CD4-positive, alpha-beta memory T cell (primary cell): ENCODE measurements around the gene PRKG1. TPM values are rescaled to one million over a fixed set of nuclear protein-coding genes. Genes with fewer than 3 reads are reported as not detected.

ENCODE experiments used
- CTCF ChIA-PET: fragments of 350-600 bp; sonication (Branson Sonifier 250); formaldehyde crosslinking; loops from one replicate; lab custom pipeline; 2021; ENCODE audit warnings: inconsistent platforms; ENCODE audit not compliant: partially characterized antibody; lab: Charles Lee
- POLR2A ChIA-PET: fragments of 350-600 bp; sonication (Branson Sonifier 250); formaldehyde crosslinking; loops from one replicate; lab custom pipeline; 2021; ENCODE audit not compliant: partially characterized antibody; lab: Charles Lee
- DNase-seq, 5 donors: peaks; one replicate each; pipeline versions ENCODE4 v3.0.0 to v3.0.0-alpha.2; 2020 to 2022; ENCODE audit warnings: mixed read lengths in 1 of 5
- H3K27ac ChIP-seq: one replicate; pipeline ENCODE4 v1.7.0; 2013; ENCODE audit warnings: low read depth, low read length
- H3K27me3 ChIP-seq: 2 replicates; pipeline ENCODE4 v1.7.0; 2013; ENCODE audit warnings: mild to moderate bottlenecking, low read length, moderate library complexity; ENCODE audit not compliant: insufficient read depth
- H3K36me3 ChIP-seq: 2 replicates; pipeline ENCODE4 v1.7.0; 2013; ENCODE audit warnings: mild to moderate bottlenecking, low read length, moderate library complexity; ENCODE audit not compliant: insufficient read depth
- H3K4me1 ChIP-seq: 2 replicates; pipeline ENCODE4 v1.7.0; 2013; ENCODE audit warnings: mild to moderate bottlenecking, low read length, moderate library complexity; ENCODE audit not compliant: insufficient read depth
- H3K4me3 ChIP-seq, 2 donors: one replicate each; pipeline ENCODE4 v1.7.0; 2013; ENCODE audit warnings: low read length in 2 of 2, mild to moderate bottlenecking in 1 of 2
- H3K9me3 ChIP-seq, 2 donors: one replicate each; pipeline ENCODE4 v1.7.0; 2013; ENCODE audit warnings: low read length in 2 of 2, control low read depth in 1 of 2; ENCODE audit not compliant: control insufficient read depth in 1 of 2
- H3K27ac Mint-ChIP-seq, 7 donors: one replicate each; pipeline ENCODE4 v1.8.0; 2020 to 2021; ENCODE audit warnings: mixed read lengths in 7 of 7, mild to moderate bottlenecking in 6 of 7, inconsistent platforms in 3 of 7, moderate library complexity in 3 of 7
- H3K27me3 Mint-ChIP-seq, 2 donors: one replicate each; pipeline ENCODE4 v1.8.0; 2020 to 2021; ENCODE audit warnings: mixed read lengths in 2 of 2
- H3K36me3 Mint-ChIP-seq, 2 donors: one replicate each; pipeline ENCODE4 v1.8.0; 2020 to 2021; ENCODE audit warnings: mixed read lengths in 2 of 2, inconsistent platforms in 1 of 2, mild to moderate bottlenecking in 1 of 2
- H3K4me1 Mint-ChIP-seq, 4 donors: one replicate each; pipeline ENCODE4 v1.8.0; 2020 to 2021; ENCODE audit warnings: mixed read lengths in 4 of 4, mild to moderate bottlenecking in 1 of 4
- H3K4me3 Mint-ChIP-seq, 8 donors: one replicate each; pipeline ENCODE4 v1.8.0; 2020 to 2021; ENCODE audit warnings: mixed read lengths in 8 of 8, mild to moderate bottlenecking in 7 of 8, moderate library complexity in 6 of 8, inconsistent platforms in 3 of 8
- H3K9me3 Mint-ChIP-seq, 8 donors: one replicate each; pipeline ENCODE4 v1.8.0; 2020 to 2021; ENCODE audit warnings: mixed read lengths in 8 of 8, mild to moderate bottlenecking in 5 of 8, inconsistent platforms in 3 of 8, moderate library complexity in 1 of 8
- intact Hi-C: fragments of 100-400 bp; cut with micrococcal nuclease; formaldehyde crosslinking; loops from one replicate; pipeline ENCODE4 v1.15.1; 2023
- polyA plus RNA-seq, 2 donors: library from polyadenylated mRNA; unstranded; fragments of 300-500 nt; fragmentation: Illumina TruSeq; gene quantifications; one replicate each; pipeline ENCODE4 v1.2.3, GENCODE V29; 2021
- total RNA-seq, 2 experiments: library from RNA; stranded (reverse); gene quantifications; one replicate each; pipeline ENCODE4 v1.2.3, GENCODE V29; 2021

PRKG1 gene
- total and polyA plus RNA-seq, 4 experiments from 2014 or later = 0.06 to 0.20 TPM; not detected in 2

DNA sequence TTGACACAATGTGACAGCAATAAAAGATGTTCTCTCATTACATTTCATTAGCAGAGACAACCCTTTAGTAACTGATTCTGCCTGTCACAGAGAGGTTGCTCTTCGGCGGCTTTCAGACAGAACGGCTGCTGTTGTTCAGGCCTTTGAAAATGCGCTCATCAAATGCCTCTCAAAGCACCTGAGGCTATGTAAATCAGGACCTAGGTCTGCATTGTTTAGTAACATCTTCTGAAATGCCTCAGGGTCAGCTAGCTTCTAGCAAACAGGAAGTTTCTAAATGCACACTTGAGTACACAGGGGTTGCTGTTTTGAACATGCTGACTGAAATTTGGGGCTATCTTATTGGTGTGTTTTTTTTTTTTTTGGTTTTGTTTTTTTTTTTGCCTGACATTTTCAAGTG, 1096.5 kb downstream of the PRKG1 start:
- DNase-seq = no peak
- Mint-ChIP-seq H3K36me3 (no peaks in the 10 kb centered on the region), H3K9me3 (peaks cover 0 to 4% (median 0%) of the 10 kb centered on the region in 8 donors), H3K27me3 (no peaks in the 10 kb centered on the region), H3K4me3 (no peak overlapping the region), H3K27ac (no peak overlapping the region), H3K4me1 (no peaks in the 10 kb centered on the region)
- H3K4me3 ChIP-seq = no peak overlapping the region
- no peaks in the 10 kb centered on the region for H3K36me3 ChIP-seq
- H3K27me3 ChIP-seq = no peaks in the 10 kb centered on the region
- H3K27ac ChIP-seq = no peak overlapping the region
- POLR2A ChIA-PET = no interaction called here
- CTCF ChIA-PET = no interaction called here
- intact Hi-C loops = no loop called here
- no peaks in the 10 kb centered on the region for H3K9me3 ChIP-seq
- no peaks in the 10 kb centered on the region for H3K4me1 ChIP-seq

DNA sequence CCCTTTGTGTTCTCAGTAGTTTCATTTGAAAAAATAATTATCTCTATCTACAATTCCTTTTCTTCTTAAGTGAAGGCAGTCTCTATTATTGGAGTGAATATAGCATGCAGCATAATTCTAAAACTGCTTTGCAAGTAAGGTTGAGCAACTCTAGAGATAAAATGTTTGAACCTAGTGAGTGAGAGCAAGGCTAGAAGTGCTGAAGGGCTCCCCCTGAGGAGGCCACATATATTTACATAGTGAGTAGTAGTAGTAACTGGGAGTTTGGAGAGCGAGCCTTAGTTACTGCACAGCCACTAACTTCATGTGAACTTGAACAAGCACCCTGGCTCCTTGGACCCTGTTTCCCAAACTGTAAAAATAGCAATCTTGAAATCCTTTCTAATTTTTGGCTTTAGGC, 1098.3 kb downstream of the PRKG1 start:
- Histone ChIP-seq H3K4me3 (no peak overlapping the region), H3K4me1 (no peaks in the 10 kb centered on the region), H3K36me3 (no peaks in the 10 kb centered on the region), H3K27me3 (no peaks in the 10 kb centered on the region), H3K9me3 (no peaks in the 10 kb centered on the region), H3K27ac (no peak overlapping the region)
- Mint-ChIP-seq H3K36me3 (no peaks in the 10 kb centered on the region), H3K27ac (no peak overlapping the region), H3K9me3 (peaks cover 0 to 6% (median 0%) of the 10 kb centered on the region in 8 donors), H3K4me1 (no peaks in the 10 kb centered on the region), H3K4me3 (no peak overlapping the region), H3K27me3 (no peaks in the 10 kb centered on the region)
- intact Hi-C loops = no loop called here
- ChIA-PET POLR2A (no interaction called here), CTCF (no interaction called here)
- DNase-seq = no peak

DNA sequence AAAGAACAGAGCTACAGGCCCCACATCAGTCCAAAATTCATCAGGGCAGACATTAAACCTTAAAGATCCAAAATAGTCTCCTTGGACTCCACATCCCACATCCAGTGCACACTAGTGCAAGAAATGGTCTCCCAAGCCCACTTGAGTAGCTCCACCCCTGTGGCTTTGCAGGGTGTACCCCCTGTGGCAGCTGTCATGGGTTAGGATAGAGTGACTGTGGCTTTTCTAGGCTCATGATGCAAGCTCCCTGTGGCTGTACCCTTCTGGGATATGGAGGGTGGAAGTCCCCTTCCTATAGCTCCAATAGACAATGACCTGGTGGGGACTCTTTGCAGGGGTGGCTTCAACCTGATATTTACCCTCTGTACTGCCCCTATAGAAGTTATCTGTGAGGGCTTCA, 1111.0 kb downstream of the PRKG1 start:
- Histone ChIP-seq H3K4me3 (no peak overlapping the region), H3K9me3 (no peaks in the 10 kb centered on the region), H3K27me3 (no peaks in the 10 kb centered on the region), H3K36me3 (no peaks in the 10 kb centered on the region), H3K27ac (no peak overlapping the region), H3K4me1 (no peaks in the 10 kb centered on the region)
- H3K36me3 Mint-ChIP-seq = no peaks in the 10 kb centered on the region
- no peaks in the 10 kb centered on the region for H3K27me3 Mint-ChIP-seq
- POLR2A ChIA-PET = no interaction called here
- no peak overlapping the region for H3K4me3 Mint-ChIP-seq
- CTCF ChIA-PET = no interaction called here
- no peak for DNase-seq
- intact Hi-C loops = no loop called here
- H3K27ac Mint-ChIP-seq = no peak overlapping the region
- peaks cover 0 to 4% (median 2%) of the 10 kb centered on the region in 8 donors for H3K9me3 Mint-ChIP-seq
- no peaks in the 10 kb centered on the region for H3K4me1 Mint-ChIP-seq

DNA sequence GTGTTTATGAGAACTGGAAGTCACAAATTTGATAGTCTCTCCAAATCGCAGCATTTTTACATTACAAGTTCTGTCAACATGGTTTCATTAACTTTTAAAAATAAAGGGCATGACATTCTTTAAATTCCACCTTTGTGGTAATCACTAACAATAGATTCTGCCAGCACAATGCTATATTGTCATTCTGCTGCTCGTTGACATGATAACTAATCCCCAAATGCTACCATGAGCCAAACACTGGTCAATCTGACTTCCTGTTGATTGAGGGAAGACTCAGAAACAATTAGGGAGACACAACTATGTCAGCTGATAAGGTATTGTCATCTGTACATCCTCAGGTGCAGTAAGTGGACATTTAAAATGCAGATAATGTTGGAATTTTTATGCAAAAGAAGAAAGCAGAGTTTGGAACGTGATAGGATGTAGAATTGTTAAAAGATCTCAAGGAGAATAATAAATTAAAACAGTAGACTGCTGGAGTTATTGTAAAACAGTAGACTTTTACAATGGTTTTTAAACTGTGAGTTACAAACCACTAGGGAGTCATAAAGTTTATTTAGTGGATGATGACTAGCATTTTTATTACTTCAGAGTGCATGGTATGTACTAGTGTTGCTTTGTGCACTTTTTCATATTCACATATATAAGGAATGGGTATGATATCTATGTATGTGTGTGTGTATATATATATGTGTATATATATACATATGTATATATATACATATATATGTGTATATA, 1113.4 kb downstream of the PRKG1 start:
- Histone ChIP-seq H3K4me1 (no peaks in the 10 kb centered on the region), H3K27ac (no peak overlapping the region), H3K9me3 (no peaks in the 10 kb centered on the region), H3K27me3 (no peaks in the 10 kb centered on the region), H3K4me3 (no peak overlapping the region), H3K36me3 (no peaks in the 10 kb centered on the region)
- H3K36me3 Mint-ChIP-seq = no peaks in the 10 kb centered on the region
- H3K4me3 Mint-ChIP-seq = no peak overlapping the region
- H3K27me3 Mint-ChIP-seq = no peaks in the 10 kb centered on the region
- no peaks in the 10 kb centered on the region for H3K4me1 Mint-ChIP-seq
- ChIA-PET POLR2A (no interaction called here), CTCF (no interaction called here)
- H3K27ac Mint-ChIP-seq = no peak overlapping the region
- no peak for DNase-seq
- peaks cover 0 to 3% (median 0%) of the 10 kb centered on the region in 8 donors for H3K9me3 Mint-ChIP-seq
- intact Hi-C loops = no loop called here

DNA sequence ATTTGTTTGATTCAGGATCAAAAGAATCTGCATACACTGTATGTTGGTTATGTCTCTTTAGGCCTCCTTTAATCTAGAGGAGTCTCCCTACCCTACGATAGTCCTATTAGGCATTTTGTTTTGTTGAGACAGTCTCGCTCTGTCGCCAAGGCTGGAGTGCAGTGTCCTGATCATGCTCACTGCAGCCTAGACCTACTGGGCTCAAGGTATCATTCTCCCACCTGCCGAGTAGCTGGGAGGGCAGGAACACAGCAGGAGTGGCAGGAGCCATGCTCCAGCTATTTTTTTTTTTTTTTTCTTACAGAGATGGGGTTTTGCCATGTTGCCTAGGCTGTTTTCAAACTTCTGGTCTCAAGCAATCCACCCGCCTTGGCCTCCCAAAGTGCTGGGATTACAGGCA, 1116.8 kb downstream of the PRKG1 start:
- no peak overlapping the region for H3K27ac Mint-ChIP-seq
- no peak overlapping the region for H3K4me3 Mint-ChIP-seq
- Histone ChIP-seq H3K4me1 (no peaks in the 10 kb centered on the region), H3K27me3 (no peaks in the 10 kb centered on the region), H3K27ac (no peak overlapping the region), H3K9me3 (no peaks in the 10 kb centered on the region), H3K4me3 (no peak overlapping the region), H3K36me3 (no peaks in the 10 kb centered on the region)
- no peak for DNase-seq
- H3K27me3 Mint-ChIP-seq = no peaks in the 10 kb centered on the region
- H3K9me3 Mint-ChIP-seq = peaks cover 0 to 2% (median 0%) of the 10 kb centered on the region in 8 donors
- CTCF ChIA-PET = no interaction called here
- intact Hi-C loops = no loop called here
- H3K4me1 Mint-ChIP-seq = no peaks in the 10 kb centered on the region
- POLR2A ChIA-PET = no interaction called here
- H3K36me3 Mint-ChIP-seq = no peaks in the 10 kb centered on the region

DNA sequence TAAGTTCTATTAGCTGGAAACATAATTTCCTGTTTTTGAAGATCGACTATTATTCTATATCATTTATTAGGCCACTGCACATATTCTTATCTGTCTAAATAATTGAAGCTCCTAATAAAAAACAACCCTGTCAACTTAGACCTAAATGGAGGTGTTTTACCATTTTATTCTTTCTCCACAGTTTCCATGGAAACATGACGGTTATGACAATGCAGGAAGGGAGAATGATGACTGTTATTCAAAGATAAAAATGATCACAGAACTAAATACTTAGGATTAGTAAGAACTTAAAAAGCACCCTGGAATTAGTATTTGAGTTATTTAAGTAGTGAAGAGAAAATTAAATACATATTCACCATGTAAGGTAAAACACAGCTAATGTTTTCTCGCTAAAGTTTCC, 1119.9 kb downstream of the PRKG1 start:
- H3K27me3 Mint-ChIP-seq = no peaks in the 10 kb centered on the region
- DNase-seq = no peak

DNA sequence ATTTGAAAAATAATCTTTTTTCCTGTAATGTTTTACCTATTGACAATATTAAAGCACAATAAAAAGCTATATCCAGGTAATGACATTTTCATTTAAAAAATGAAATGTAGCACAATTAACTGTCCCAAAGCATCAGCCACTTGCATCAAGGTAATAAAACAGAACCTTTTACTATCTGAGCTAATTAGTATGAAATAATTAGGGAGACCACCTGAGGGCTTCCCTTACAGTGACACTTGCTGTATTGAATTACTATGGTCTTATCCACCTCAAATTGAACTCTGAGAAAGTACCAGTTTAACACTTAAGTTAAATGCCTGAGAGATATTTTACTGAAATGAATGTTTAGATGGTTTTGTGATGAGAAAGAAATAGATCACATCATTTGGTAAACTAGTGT, 1120.4 kb downstream of the PRKG1 start:
- Histone ChIP-seq H3K27me3 (no peaks in the 10 kb centered on the region), H3K4me1 (no peaks in the 10 kb centered on the region), H3K9me3 (no peaks in the 10 kb centered on the region), H3K36me3 (no peaks in the 10 kb centered on the region), H3K4me3 (no peak overlapping the region), H3K27ac (no peak overlapping the region)
- Mint-ChIP-seq H3K27me3 (no peaks in the 10 kb centered on the region), H3K4me1 (no peaks in the 10 kb centered on the region), H3K9me3 (peaks cover 0 to 2% (median 0%) of the 10 kb centered on the region in 8 donors), H3K4me3 (no peak overlapping the region), H3K27ac (no peak overlapping the region), H3K36me3 (no peaks in the 10 kb centered on the region)
- ChIA-PET POLR2A (no interaction called here), CTCF (no interaction called here)
- DNase-seq = no peak
- intact Hi-C loops = no loop called here

More for the DNA sequence above, 1119.9 kb downstream of the PRKG1 start:
- no peaks in the 10 kb centered on the region for H3K4me1 Mint-ChIP-seq
- H3K9me3 Mint-ChIP-seq = peaks cover 0 to 2% (median 0%) of the 10 kb centered on the region in 8 donors
- no peaks in the 10 kb centered on the region for H3K9me3 ChIP-seq
- no peak overlapping the region for H3K27ac Mint-ChIP-seq
- no peak overlapping the region for H3K4me3 Mint-ChIP-seq
- POLR2A ChIA-PET = no interaction called here
- no peak overlapping the region for H3K27ac ChIP-seq
- no peaks in the 10 kb centered on the region for H3K27me3 ChIP-seq
- intact Hi-C loops = no loop called here
- no peaks in the 10 kb centered on the region for H3K4me1 ChIP-seq
- CTCF ChIA-PET = no interaction called here
- no peaks in the 10 kb centered on the region for H3K36me3 Mint-ChIP-seq
- H3K36me3 ChIP-seq = no peaks in the 10 kb centered on the region
- H3K4me3 ChIP-seq = no peak overlapping the region
